ENCODE data around the gene NELFCD. TPM values are rescaled to one million over a fixed set of nuclear protein-coding genes. Genes with fewer than 3 reads are reported as not detected.

The NELFCD gene, protein sequence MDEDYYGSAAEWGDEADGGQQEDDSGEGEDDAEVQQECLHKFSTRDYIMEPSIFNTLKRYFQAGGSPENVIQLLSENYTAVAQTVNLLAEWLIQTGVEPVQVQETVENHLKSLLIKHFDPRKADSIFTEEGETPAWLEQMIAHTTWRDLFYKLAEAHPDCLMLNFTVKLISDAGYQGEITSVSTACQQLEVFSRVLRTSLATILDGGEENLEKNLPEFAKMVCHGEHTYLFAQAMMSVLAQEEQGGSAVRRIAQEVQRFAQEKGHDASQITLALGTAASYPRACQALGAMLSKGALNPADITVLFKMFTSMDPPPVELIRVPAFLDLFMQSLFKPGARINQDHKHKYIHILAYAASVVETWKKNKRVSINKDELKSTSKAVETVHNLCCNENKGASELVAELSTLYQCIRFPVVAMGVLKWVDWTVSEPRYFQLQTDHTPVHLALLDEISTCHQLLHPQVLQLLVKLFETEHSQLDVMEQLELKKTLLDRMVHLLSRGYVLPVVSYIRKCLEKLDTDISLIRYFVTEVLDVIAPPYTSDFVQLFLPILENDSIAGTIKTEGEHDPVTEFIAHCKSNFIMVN
- 41.3 to 47.1 TPM (median 45.8 TPM) in 5 replicates for total RNA-seq (2022; extraction: Qiagen RNA extraction; ENCODE audit: low read depth)

DNA sequence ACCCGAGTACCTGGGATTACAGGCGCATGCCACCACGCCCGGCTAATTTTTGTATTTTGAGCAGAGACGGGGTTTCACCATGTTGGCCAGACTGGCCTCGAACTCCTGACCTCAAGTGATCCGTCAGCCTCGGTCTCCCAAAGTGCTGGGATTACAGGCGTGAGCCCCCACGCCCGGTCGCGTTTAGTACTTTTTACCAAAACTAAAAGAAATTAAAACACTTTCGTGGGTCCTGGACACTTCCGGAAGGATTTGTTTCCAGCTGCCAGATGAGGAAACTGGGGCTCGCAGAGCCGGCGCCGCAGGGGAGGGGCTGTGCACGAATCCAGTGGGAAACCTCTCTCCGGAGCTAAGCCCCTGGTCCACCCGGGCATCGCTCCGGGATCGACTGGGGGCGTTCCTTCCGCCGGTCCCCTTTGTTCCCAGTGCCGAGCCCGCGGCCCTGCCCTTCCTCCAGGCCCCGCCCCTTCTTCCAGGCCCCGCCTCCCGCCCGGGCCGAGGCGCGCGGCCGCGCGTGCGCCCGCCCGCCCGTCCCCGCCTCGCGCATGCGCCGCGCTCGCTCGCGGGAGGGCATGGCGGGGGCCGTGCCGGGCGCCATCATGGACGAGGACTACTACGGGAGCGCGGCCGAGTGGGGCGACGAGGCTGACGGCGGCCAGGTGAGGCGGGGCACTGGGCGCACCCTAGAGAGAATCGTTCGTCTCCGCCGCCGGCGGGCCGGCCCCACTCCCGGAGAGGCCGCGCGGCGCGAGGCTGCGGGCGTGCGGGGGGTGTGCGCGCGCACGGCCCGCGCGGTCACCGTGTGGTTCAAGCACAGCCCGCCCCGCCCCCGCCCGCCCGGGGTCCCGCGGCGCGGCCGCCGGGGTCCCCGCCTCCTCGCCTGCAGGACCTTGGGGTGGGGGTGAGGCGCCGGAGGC lies at the start of gene NELFCD:
Gene NELFCD (plus strand): TSS at position 546 of the 917 bp plus-strand sequence. CDS start 54 bp downstream, at position 600.

GRCh38 chr20:59006864-59007664 lies 26.0 kb downstream of the NELFCD start, which contains the start of gene CTSZ:
Gene CTSZ (minus strand): TSS chr20:59007254. CDS start chr20:59007128, 126 bp downstream.

DNA sequence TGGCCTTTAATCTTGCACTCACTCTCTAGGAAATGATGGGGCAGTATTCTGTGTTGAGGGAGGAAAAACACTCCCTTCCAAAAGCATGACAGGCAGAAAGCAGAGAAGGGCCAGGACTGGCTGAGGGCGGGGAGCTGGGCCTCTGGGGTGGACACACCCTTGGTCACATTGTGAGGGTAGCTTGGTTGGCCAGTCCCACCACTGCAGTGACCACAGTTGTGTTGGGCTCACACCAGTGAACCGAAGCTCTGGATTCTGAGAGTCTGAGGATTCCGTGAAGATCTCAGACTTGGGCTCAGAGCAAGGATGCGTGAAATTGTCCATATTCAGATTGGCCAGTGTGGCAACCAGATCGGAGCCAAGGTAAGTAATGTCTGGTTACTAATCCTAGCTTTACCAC lies 38.2 kb downstream of the NELFCD start, which contains the start of gene TUBB1:
Gene TUBB1 (plus strand): TSS at position 213 of the 400 bp plus-strand sequence. CDS start 94 bp downstream, at position 307.

DNA sequence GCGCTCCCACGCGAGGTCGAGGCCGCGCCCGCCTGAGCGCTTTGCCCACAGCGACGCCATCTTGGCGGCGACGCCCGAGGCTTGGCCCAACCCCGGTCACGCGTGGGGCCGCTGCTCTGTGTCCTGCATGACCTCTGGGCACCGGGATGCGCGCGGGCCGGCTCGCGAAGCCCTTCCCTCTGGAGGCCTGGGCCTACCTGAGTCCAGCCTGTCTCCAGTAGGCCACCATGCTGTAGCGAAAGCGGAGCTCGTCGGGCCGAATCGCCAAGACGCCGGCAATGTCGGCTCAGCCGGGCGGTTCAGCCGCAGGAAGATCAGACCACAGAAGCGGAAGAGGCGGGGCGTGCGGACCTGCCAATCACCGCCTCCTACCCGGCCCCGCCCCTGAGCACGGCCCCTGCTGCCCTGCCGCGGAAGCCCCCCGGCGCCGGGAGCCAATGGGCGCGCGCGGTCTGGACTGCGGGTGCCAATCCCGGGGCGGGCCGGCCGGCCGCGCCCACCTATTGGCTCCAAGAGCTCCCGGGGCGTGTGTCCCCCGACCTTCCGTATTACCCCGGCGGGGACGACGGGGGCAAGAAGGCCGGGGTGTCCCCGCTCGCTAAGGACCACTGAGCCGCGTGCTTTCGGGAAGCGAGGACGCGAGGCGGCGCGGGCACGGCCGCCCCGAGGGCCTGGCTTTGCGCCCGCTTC lies 51.1 kb downstream of the NELFCD start, which contains the start of gene ATP5F1E:
Gene ATP5F1E (minus strand): TSS at position 313 of the 690 bp plus-strand sequence. CDS start 84 bp downstream, at position 229.

DNA sequence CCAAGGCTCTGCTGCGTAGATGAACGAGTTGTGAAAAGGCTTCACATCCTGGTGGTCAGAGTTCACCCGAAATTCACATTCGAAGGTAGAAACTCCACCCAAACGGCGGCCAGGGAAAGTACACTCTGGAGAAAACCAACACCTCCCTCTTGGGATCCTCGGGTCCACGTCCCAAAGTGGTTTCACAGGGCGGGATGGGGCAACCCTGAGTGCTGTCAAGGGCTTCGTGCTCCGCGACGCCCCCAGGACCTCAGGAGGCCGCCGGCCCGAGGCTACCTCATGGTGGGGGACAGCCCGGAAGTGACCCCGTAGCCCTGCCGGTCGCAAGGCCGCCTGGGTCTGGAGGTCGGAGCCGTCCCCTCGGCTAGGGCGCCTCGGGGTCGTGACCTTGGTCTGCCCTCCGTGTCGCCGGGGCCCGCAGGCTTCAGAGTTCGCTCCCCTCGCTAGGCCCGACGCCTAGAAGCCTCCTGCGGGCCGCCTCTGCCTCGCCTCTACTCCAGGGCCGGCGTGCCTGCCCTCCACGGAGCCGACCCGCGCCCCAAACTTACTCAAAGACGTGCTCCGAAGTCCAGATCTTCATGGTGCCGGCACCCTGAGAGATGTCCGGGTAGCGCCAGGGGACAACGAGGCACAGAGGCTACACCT lies 61.2 kb downstream of the NELFCD start, which contains the start of gene PRELID3B:
Gene PRELID3B (minus strand): TSS at position 636 of the 645 bp plus-strand sequence. CDS start 56 bp downstream, at position 580.

Other genes with a start within 250 kb of the NELFCD start
- not detected in 5 replicates for gene GNAS-AS1, start 130.4 kb upstream of the NELFCD start, total RNA-seq (2022; extraction: Qiagen RNA extraction; ENCODE audit: low read depth)
- gene GNAS, start 128.5 kb upstream of the NELFCD start, total RNA-seq (2022; extraction: Qiagen RNA extraction; ENCODE audit: low read depth): 656 to 742 TPM (median 715 TPM) in 5 replicates
- 150 to 188 TPM (median 178 TPM) in 5 replicates for gene CTSZ, start 26.0 kb downstream of the NELFCD start, total RNA-seq (2022; extraction: Qiagen RNA extraction; ENCODE audit: low read depth)
- 0.05 TPM in 1 of 5 replicates, not detected in the others for gene TUBB1, start 38.2 kb downstream of the NELFCD start, total RNA-seq (2022; extraction: Qiagen RNA extraction; ENCODE audit: low read depth)
- 92.9 to 127 TPM (median 101 TPM) in 5 replicates for gene ATP5F1E, start 51.1 kb downstream of the NELFCD start, total RNA-seq (2022; extraction: Qiagen RNA extraction; ENCODE audit: low read depth)
- 54.9 to 71.9 TPM (median 61.7 TPM) in 5 replicates for gene PRELID3B, start 61.5 kb downstream of the NELFCD start, total RNA-seq (2022; extraction: Qiagen RNA extraction; ENCODE audit: low read depth)
- gene ZNF831, start 182.6 kb downstream of the NELFCD start, total RNA-seq (2022; extraction: Qiagen RNA extraction; ENCODE audit: low read depth): not detected in 5 replicates

All from A549 treated with GW870086 at 1 μM for 4 hours (cell line).